GM18861 (cell line): Measurements from ENCODE around the gene CREB3.

Experiments used
- ATAC-seq: cut with Tn5 transposase; IDR thresholded peaks from one replicate; pipeline ENCODE4 v1.9.1; 2021; ENCODE audit not compliant: unreplicated experiment

The CREB3 gene

DNA sequence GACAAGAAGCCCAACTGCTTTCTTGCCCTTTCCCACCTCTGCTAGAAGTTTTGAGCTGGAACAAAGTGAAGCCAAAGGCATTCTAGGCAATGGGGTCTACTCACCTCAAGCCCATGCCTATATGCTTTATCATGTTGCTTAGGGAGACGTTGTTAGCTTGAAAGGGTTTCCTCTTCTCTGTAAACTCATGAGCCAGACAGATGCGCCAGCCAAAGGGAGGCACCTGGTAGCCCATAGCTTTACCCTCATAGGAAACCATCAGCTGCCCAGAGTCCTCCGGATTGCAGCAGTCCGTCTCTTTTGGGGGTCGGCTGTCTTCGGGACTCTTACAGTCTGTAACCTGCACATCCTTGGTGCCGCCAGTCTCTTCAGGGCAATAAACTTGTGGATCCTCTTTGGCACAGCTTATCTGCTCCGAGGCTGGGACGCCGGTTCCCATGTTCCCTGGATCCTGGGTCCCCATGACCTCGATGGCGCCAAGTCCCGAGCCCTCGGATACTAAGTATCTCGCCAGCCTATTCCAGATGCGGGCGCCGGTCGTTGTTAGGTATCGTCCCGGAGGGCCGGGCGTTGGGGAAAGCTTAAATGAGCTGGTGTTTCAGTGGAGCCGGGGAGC lies 15.9 kb downstream of the CREB3 start:
- no peak for ATAC-seq

DNA sequence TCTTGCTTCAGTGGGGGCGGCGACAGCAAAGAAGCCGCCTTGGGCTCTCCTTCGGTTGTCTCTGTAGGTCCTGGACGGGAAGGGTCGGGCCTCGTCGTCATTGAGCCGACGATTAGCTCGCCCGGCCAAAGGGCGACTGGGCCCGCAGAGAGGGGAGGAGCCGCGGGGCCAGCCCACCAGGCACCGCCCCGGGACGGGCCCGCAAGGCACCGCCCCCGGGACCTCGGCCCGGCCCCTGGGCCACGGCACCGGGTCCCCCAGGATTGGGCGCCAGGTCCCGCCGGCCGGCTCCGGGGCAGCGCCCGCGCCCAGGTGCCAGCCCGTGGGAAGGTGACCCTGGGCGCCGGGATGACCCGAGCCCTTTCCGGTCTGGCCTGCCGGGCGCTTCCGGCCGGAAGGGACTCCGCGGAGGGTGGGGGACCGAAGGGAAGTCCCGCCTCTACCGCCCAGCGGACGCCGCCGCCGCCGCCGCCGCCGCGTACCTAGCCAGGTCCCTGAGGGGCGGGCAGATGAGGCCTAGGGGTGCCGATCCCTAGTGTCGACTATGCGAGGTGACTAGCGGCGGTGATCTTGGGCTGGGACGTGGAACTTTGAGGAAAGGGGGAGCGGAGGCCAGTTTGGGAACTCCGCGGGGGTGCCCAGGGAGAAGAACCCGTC lies 16.5 kb downstream of the CREB3 start, which contains the start of the genes GBA2 and RGP1:
TSS of gene GBA2 (minus strand) at position 371 of the 657 bp plus-strand sequence. CDS start 524 bp downstream, outside the sequence.
TSS of gene RGP1 (plus strand) at position 430 of the 657 bp plus-strand sequence. CDS start 469 bp downstream, outside the sequence.
- peak; percentile 63 for ATAC-seq

DNA sequence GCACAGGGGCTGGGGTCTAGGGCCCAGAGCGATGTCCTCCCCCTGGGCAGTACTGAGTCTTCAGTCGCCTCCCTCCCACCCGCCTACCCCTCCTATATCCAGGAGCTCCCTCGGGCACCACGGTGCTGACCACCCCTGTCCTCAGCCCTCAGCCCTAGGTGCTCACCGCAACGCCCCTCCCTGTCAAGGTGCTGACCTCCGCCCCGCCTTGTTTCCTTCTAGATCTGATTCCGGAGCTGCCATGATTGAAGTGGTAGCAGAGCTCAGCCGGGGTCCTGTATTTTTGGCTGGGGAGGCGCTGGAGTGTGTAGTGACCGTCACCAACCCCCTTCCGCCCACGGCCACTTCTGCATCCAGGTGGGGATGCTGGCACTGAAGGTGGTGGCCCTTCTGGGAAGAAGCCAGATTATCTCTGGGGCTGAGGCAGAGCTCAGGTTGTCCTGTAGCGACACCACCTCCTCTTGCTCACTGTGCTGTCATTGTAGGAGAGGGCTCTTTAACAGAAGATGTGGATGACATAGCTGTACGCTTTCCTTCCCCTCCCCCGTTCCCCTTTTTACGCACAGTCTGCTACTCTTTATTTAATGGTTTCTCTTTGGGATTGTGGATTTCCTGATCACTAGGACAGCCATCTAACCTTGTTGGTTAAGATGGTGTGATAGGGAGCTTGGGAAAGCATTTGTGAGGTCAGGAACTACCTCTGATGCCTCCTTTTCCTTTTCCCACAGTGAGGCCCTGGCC lies 17.2 kb downstream of the CREB3 start:
- ATAC-seq, result peak; percentile 6

DNA sequence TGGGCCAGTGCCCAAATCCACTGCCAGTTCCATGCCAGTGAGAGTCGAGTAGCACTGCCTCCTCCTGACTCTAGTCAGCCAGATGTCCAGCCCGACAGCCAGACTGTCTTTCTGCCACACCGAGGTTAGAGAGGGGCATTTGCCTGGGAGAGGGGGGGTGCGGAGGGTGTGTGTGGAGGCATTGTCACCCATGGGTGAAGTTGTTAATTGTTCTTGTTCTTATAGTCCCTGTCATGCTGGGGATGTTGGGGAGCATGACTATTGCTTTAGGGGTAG lies 17.7 kb downstream of the CREB3 start:
- ATAC-seq, result no peak

DNA sequence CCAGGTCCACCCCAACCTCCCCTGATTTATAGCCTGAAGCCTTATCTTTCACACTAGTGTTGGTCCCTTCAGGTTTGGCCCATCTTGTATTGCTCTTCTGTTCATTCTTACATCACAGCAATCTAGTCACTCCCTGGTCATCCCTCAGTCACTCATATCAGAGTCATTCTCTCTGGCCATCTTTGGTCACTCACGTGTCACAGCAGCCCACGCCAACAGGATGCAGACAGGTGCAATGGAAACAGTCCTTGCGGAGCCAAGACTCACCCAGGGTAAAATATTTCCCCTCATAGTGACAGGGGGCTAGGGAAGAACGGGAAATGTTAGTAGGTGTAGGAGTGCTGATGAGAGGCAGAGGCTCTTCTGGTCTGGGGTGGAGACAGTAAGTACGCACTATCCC lies 21.0 kb downstream of the CREB3 start:
- no peak for ATAC-seq

DNA sequence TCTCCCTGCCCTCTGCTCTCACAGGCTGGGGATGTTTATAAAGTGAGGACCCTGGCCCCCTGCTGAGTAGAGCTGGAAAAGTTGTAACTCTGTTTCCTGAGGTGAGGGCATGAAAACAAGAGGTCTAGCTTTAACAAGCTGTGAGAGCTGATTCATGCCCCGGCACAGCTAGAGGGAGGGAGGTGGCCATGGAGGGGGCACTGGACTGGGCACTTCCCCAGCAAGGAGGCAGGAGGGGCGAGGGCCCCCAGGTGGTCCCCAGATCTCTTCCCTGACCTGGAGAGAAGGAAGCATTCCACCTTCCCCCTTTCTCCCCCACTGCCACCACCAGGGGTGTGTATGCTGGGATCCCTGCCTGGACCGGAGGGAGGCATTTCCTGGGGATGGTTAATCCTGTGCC lies 21.8 kb downstream of the CREB3 start, which contains the start of gene MSMP:
TSS of gene MSMP (minus strand) at position 13 of the 400 bp plus-strand sequence. CDS start 147 bp downstream, outside the sequence.
- no peak for ATAC-seq

DNA sequence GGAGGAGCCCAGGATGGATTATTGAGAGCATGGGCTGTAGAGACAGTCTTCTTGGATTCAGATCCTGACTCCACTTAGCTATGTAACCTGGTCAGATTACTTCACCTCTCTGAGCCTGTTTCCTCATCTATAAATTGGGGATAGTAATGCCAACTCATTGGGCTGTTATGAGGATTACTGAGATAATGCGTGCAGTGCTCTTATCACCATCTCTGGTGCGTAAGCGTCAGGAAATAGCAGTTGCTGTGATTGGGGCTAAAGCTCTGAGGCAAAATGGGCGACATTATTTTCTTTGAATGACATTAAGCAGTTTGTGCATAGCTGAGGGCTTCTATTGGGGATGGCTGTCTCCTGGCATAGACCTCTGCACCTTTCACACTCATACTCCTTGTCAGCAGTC lies 22.6 kb downstream of the CREB3 start:
- no peak for ATAC-seq

DNA sequence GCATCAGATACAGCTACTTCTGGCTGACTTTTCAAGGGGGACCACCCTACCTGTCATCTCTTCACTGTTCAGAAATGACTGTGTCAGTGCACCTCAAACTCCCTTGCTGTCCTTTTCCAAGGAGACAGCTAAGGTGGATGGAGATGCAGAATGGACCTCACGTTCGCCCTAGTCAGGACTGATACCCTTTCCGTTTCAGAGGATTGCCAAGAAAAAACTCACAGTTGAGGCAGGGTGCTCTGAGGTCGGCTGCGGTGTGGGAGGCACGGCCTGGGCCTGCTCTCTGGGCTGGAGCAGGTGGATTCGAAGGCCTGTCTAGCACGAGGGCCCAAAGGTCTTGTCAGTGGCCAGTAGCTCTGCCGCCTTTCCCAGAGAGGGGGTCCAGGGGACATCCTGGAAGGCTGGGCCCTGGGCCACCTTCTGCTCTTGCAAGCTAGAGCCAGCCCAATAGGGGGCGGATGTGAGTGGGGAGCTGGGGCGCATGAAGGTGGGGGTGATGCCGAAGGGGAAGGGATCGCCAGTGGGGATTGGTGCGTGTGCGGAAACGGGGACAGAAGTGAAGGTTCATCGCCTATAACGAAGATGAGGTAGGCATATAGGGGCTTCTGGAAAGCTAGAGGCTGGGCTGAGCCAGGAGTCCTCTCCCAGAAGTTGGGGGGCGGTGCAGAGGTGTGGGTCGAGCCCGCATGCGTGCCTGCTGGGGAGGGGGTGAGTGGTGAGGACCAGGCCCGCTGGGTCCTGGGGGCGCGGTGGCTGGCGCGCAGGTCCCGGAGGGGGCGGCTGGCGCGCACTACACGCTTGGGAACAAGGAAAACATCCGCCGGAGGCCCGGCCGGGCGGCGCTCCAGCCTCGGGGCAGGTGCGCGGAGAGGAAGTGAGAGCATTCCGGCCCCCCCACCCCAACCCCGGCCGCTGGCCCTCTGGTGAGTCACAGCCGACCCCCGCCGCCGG lies 24.1 kb downstream of the CREB3 start:
- peak; percentile 31 for ATAC-seq

DNA sequence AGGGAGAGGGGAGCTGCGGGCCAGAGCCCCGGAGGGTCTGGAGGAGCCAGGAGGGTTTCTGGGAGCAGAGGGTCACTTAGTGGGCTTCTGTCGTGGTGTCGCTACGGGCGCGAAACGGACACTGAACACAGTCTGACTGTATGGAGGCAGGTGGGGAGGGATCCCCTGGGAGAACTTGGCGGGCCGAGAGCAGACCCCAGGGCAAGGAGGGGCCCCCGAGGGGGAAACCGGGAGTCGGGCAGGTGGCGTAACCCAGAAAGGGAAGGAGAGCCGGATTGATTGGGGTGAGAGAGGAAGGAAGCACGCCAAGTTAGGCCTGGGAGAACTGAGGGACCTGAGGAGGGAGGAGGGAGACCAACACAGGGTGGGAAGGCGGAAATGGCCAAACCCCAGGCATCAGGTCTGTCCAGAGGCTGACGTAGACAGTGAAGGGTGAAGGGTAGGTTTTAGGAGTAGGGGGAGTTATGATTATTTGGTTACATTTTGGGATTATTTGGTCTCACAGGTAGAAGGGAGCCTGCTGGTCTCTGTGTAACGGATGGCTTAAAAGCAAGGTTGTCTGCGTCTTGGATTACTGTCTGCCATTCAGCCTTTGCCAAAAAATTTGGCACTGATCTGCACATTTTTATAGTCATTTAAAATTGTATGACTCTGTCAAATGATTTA lies 24.9 kb downstream of the CREB3 start:
- peak; percentile 22 for ATAC-seq

DNA sequence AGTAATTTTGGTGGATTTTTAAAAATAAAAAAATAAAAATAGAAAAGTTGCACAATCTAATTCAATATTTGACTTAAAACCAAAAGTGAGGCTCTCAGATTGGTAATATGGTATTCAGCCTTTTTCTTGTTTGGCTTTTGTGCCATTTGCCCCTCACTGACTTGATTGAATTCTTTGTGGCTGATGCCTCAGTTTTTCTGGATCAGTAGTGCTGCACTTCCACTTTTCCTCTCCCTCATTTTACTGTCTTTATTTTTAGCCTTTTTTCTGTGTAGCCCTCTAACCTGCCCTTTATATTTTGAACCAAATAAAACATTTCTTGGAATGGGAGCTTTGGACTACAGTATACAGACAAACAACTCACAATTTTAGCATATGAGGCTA lies 25.4 kb downstream of the CREB3 start:
- no peak for ATAC-seq

DNA sequence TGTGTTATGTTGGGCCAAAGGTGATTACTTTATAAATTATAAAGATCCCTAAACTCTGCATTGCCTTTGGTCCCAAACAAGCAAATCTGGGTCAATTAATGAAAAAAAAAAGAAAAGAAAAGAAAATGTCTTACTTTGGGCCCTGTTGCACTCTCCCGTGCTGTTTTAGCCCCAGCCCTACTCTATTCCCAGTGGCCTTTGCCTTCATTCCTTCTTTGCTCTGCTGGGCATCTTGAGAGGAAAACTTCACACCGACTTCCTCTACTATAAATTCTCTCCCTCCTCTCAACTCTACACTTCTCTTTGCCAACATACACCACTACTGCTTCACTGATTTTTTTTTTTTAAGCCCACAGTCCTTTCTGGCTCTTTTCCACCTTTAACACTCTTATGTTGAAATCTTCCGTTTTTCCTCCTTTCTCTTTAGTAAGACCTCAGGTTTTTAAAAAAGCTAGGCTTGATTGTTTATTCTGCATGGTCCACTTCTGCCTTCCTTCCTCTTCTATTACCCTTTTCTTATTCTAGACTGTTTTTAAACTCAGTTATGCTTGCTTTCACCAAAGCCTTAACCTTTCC lies 26.1 kb downstream of the CREB3 start:
- no peak for ATAC-seq

DNA sequence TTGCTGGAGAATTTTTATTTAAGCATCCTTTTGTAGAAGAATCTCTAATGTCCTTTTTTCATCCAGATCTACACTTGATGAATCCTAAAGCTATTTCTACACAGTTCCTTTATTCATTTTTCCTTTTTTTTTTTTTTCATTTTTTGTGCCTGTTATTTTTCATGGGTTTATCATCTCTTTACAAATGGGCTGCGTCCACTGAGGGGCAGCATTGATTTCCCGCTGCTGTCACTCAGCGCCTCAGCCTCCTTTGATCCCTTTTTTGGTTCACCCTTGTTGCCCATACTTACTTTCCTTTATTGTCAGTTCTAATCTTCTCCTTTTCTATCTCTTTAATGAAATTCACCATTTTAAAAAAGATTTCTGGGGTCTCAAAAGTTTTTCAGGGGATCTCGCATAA lies 27.3 kb downstream of the CREB3 start:
- no peak for ATAC-seq

DNA sequence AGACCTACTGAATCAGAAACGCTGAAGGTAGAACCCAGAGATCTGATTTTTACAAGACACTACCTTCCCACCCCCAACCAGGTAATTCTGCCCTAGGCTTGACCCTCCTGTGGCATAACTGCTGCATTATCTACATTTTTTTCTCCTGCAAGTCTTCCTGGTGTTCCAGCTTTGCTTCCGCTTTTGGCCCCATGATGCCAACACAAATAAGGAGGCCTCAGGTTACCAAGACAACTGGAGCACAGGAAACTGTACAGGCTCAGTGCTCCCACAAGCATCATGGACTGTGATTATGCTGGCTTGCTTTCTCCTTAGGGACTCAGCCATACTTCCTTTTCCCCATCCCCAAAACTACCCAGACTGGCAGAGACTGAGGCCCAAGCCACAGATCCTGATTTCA lies 28.2 kb downstream of the CREB3 start:
- ATAC-seq, result no peak

DNA sequence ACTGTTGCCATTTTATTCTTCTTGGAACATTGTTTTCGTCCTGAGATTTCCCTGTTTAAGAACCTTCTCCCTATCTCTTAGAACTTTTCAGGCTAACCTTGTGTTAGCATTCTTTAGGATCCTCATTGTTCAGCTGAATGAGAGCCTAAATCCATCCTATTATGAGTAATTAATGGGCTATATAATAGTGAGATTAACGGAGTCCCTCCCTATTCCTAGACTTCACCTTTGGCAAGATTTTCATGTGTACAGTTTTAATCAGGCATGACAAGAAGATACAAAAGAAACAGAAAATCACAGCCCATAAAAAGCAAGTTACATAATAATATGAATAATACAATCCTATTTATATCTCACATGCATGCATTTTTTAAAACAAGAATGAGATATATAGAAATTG lies 30.7 kb downstream of the CREB3 start:
- ATAC-seq, result no peak

DNA sequence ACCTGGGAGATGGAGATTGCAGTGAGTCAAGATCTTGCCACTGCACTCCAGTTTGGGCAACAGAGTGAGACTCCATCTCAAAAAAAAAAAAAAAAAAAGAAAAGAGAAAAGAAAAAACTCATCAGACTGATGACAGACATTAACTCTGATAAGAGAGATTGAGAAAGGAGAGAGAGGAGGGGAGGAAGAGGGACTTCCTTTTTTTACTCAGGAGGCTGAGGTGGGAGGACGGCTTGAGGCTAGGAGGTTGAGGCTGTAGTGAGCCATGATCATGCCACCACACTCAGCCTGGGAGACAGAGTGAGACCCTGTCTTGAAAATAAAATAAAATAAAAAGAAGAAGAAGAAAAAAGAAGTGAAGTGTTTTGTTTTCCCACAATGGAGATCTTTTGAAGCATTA lies 31.3 kb downstream of the CREB3 start:
- no peak for ATAC-seq

DNA sequence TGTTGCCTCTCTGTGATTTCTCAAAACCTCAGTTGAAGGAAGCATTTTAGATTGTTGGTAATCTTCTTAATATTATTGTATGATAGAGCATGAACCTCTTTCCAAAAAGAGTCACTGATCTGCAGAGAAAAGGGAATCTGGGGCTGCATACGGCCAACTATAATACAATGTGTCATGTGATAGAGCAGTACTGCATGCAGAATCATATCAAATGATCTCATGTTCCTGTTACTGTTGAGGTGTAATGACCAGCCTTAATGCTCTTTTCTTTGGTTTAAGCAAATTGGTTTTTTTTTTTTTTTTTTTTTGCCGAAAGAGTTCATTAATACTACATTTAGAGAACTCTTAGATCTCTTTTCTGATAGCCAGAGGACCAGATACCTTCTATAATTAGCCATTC lies 34.5 kb downstream of the CREB3 start:
- ATAC-seq, result no peak

DNA sequence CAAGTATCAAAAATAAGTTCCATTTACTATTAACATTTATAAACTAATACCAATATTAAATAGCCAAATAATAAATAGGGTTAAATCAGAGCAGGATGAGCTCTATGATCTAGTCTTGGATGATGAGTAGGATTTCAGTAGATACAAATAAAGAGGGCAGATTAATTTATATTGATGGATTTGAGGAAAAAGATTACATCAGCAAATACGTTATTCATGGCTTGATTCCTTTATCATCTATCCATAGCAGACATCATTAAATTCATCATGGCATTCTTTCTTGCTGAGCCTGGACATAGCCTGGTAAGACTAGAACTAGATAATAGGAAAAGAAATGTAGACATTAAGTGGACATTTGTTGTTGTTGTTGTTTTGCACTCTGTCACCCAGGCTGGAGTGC lies 35.0 kb downstream of the CREB3 start:
- ATAC-seq, result no peak

DNA sequence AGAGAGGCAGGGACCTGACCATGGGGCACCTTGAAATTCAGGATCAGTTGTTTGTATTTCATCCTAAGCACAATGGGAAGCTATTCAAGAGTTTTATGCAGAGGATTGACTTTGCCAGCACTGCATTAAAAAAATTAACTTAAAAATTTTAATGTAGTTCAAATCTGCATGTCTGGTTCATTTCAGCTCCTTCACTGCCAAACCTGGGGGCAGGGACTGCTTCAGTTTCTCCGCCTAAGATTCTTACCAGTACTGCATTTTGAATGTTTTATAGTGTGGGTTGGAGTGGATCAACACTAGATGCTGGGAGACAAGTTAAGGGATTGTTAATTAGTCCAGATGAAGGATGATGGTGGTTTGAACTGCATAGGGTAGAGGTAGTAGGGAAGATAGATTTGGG lies 37.3 kb downstream of the CREB3 start:
- no peak for ATAC-seq

DNA sequence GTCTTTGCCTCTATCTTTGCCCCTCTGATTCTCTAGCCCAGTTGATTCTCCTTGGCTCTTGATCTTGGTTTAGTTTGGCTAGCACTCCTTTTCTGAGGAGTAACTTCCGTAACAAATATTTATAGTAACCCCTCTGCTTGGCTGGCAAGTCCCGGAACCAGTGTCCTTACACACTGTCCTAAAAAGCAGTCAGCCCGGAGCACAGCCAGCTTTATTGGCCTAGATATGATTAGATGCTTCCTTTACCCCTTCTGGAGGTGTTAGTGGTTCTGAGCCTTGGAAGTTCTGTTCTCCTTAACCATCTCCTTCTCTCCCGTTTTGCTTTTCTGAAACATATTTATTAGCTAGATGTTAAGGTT lies 38.6 kb downstream of the CREB3 start:
- no peak for ATAC-seq

DNA sequence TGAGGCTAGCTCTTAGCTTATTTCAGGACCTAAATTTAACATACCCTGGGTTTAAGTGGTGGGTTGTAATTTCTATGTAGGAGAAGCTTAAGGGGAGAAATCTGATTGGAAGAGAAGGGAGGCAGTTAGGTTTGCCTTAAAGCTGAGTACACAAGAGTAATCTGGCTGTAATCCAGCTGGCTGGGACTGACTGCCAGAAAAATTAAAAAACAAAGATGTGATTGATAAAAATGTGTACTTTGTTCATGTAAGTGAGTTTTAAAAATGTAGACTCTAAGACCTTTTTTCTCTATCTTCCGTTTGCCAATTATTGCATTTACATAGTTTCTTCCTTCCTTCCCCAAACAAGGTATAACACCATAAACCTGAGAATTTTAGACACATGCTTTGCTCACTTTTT lies 39.1 kb downstream of the CREB3 start:
- ATAC-seq, result no peak
